Measurements from ENCODE around the gene FAM174C. TPM values are rescaled to one million over a fixed set of nuclear protein-coding genes. Genes with fewer than 3 reads are reported as not detected.

FAM174C gene
- total and polyA plus RNA-seq, 4 donors: 14.6 to 79.8 (median 33.8) TPM

- TF ChIP-seq CTCF (IDR thresholded peaks at IDR 0.05; ENCODE audit: low read depth, low read length, missing input control): no peak
- no peak for TF ChIP-seq YY1 (IDR thresholded peaks at IDR 0.05)
- TF ChIP-seq SP1 (IDR thresholded peaks at IDR 0.05): peak; percentile 23
- TF ChIP-seq ZBTB33 (IDR thresholded peaks at IDR 0.05): no peak
These were observed 21.7 kb upstream of the FAM174C start (continued) for GRCh38 chr19:1253514-1254080.

DNA sequence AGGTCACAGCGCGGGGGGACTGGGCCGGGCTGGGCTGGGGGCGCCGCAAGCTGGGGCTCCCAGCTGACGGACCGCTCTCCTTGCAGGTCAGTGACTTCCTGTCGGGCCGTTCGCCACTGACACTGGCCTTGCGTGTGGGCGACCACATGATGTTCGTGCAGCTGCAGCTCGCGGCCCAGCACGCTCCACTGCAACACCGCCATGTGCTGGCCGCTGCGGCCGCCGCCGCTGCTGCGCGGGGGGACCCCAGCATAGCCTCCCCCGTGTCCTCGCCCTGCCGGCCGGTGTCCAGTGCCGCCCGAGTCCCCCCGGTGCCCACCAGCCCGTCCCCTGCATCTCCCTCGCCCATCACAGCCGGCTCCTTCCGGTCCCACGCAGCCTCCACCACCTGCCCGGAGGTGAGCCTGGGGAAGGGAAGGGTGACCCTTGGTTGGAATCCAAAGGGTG lies 21.2 kb upstream of the FAM174C start:
- Histone ChIP-seq H3K36me3 (ENCODE audit: control insufficient read depth in 4 of 4, insufficient read depth in 3 of 4, low read depth in 1 of 4, low read length in 3 of 4) (peaks cover 20 to 30% (median 23%) of the 10 kb centered on the region in 4 donors), H3K27me3 (ENCODE audit: control insufficient read depth in 4 of 4, insufficient read depth in 4 of 4, low read length in 3 of 4) (no peaks in the 10 kb centered on the region), H3K4me3 (ENCODE audit: low read depth in 1 of 3, low read length in 3 of 3) (peak overlapping the region in 1 of 3 donors; percentile 75), H3K9ac (ENCODE audit: low read depth in 1 of 2, low read length in 2 of 2) (no peak overlapping the region), H3K9me3 (ENCODE audit: control insufficient read depth in 4 of 4, low read length in 3 of 4) (no peaks in the 10 kb centered on the region), H3K4me1 (ENCODE audit: control insufficient read depth in 4 of 4, insufficient read depth in 4 of 4, low read length in 3 of 4) (peaks cover 15 to 70% (median 42%) of the 10 kb centered on the region in 4 donors), H3K27ac (ENCODE audit: low read depth in 1 of 2, low read length in 2 of 2) (peak overlapping the region; percentile 90 to 97)
- WGBS: 57% methylated on average over 37 of the region's 37 CpGs
- no peak for DNase-seq (ENCODE audit: low spot score)
- TF ChIP-seq EGR1 (IDR thresholded peaks at IDR 0.05; ENCODE audit: low read depth in 2 of 2): no peak
- no peak for TF ChIP-seq JUND (IDR thresholded peaks at IDR 0.05)
- TF ChIP-seq RAD21 (IDR thresholded peaks at IDR 0.05): no peak

GRCh38 chr19:1254530-1255185 lies 20.7 kb upstream of the FAM174C start:
- no peak for DNase-seq (ENCODE audit: low spot score)
- Histone ChIP-seq H3K4me1 (ENCODE audit: control insufficient read depth in 4 of 4, insufficient read depth in 4 of 4, low read length in 3 of 4) (peaks cover 18 to 75% (median 46%) of the 10 kb centered on the region in 4 donors), H3K9me3 (ENCODE audit: control insufficient read depth in 4 of 4, low read length in 3 of 4) (no peaks in the 10 kb centered on the region), H3K27me3 (ENCODE audit: control insufficient read depth in 4 of 4, insufficient read depth in 4 of 4, low read length in 3 of 4) (no peaks in the 10 kb centered on the region), H3K4me3 (ENCODE audit: low read depth in 1 of 3, low read length in 3 of 3) (no peak overlapping the region), H3K36me3 (ENCODE audit: control insufficient read depth in 4 of 4, insufficient read depth in 3 of 4, low read depth in 1 of 4, low read length in 3 of 4) (peaks cover 20 to 30% (median 23%) of the 10 kb centered on the region in 4 donors), H3K27ac (ENCODE audit: low read depth in 1 of 2, low read length in 2 of 2) (peak overlapping the region; percentile 90 to 97), H3K9ac (ENCODE audit: low read depth in 1 of 2, low read length in 2 of 2) (no peak overlapping the region)
- 66% methylated on average over 20 of the region's 20 CpGs for WGBS
- TF ChIP-seq, protein P1, sequence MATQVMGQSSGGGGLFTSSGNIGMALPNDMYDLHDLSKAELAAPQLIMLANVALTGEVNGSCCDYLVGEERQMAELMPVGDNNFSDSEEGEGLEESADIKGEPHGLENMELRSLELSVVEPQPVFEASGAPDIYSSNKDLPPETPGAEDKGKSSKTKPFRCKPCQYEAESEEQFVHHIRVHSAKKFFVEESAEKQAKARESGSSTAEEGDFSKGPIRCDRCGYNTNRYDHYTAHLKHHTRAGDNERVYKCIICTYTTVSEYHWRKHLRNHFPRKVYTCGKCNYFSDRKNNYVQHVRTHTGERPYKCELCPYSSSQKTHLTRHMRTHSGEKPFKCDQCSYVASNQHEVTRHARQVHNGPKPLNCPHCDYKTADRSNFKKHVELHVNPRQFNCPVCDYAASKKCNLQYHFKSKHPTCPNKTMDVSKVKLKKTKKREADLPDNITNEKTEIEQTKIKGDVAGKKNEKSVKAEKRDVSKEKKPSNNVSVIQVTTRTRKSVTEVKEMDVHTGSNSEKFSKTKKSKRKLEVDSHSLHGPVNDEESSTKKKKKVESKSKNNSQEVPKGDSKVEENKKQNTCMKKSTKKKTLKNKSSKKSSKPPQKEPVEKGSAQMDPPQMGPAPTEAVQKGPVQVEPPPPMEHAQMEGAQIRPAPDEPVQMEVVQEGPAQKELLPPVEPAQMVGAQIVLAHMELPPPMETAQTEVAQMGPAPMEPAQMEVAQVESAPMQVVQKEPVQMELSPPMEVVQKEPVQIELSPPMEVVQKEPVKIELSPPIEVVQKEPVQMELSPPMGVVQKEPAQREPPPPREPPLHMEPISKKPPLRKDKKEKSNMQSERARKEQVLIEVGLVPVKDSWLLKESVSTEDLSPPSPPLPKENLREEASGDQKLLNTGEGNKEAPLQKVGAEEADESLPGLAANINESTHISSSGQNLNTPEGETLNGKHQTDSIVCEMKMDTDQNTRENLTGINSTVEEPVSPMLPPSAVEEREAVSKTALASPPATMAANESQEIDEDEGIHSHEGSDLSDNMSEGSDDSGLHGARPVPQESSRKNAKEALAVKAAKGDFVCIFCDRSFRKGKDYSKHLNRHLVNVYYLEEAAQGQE (IDR thresholded peaks at IDR 0.05): no peak
- TF ChIP-seq SP1 (IDR thresholded peaks at IDR 0.05): peak; percentile 65
- TF ChIP-seq YY1 (IDR thresholded peaks at IDR 0.05): no peak
- TF ChIP-seq, protein P2, sequence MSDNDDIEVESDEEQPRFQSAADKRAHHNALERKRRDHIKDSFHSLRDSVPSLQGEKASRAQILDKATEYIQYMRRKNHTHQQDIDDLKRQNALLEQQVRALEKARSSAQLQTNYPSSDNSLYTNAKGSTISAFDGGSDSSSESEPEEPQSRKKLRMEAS (IDR thresholded peaks at IDR 0.05): peak; percentile 49
- no peak for TF ChIP-seq EGR1 (IDR thresholded peaks at IDR 0.05; ENCODE audit: low read depth in 2 of 2)
- TF ChIP-seq RAD21 (IDR thresholded peaks at IDR 0.05): peak in 1 of 2 donors; percentile 10
- no peak for TF ChIP-seq TAF1 (conservative IDR thresholded peaks at IDR 0.05)
- TF ChIP-seq, protein P3, sequence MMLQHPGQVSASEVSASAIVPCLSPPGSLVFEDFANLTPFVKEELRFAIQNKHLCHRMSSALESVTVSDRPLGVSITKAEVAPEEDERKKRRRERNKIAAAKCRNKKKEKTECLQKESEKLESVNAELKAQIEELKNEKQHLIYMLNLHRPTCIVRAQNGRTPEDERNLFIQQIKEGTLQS (IDR thresholded peaks at IDR 0.05): no peak
- peak; percentile 97 to 98 for TF ChIP-seq HNF4A (conservative IDR thresholded peaks at IDR 0.05)
- TF ChIP-seq NR2F2 (IDR thresholded peaks at IDR 0.05): peak; percentile 100
- TF ChIP-seq RXRA (IDR thresholded peaks at IDR 0.05): peak; percentile 98 to 99
- no peak for TF ChIP-seq ZBTB33 (IDR thresholded peaks at IDR 0.05)
- peak; percentile 67 for TF ChIP-seq FOXA2 (IDR thresholded peaks at IDR 0.05)
- TF ChIP-seq FOXA1 (IDR thresholded peaks at IDR 0.05): no peak
- no peak for TF ChIP-seq CTCF (IDR thresholded peaks at IDR 0.05; ENCODE audit: low read depth, low read length, missing input control)

All from liver (tissue), 9 donors.